Kasumi-1 (cell line): ENCODE results near the gene ZC3H18.

Experiments used
- DNase-seq, 2 experiments: peaks; one replicate each; lab custom pipeline; 2025; lab: John Stamatoyannopoulos, UW

Gene ZC3H18

GRCh38 chr16:88584676-88585075 lies 14.5 kb downstream of the ZC3H18 start:
- DNase-seq: no peak

- no peak for DNase-seq
These were observed 15.1 kb downstream of the ZC3H18 start for GRCh38 chr16:88585269-88585668.

GRCh38 chr16:88585927-88586581 lies 15.9 kb downstream of the ZC3H18 start:
- DNase-seq: no peak

- no peak for DNase-seq
These were observed 17.9 kb downstream of the ZC3H18 start for GRCh38 chr16:88588148-88588547.

- no peak for DNase-seq
These were observed 18.6 kb downstream of the ZC3H18 start for GRCh38 chr16:88588754-88589153.

GRCh38 chr16:88589441-88589840 lies 19.2 kb downstream of the ZC3H18 start:
- no peak for DNase-seq

GRCh38 chr16:88591577-88592021 lies 21.4 kb downstream of the ZC3H18 start:
- DNase-seq: no peak

- DNase-seq: no peak
These were observed 22.9 kb downstream of the ZC3H18 start for GRCh38 chr16:88593061-88593460.

GRCh38 chr16:88593489-88593888 lies 23.3 kb downstream of the ZC3H18 start:
- DNase-seq: no peak

- DNase-seq: no peak
These were observed 23.7 kb downstream of the ZC3H18 start for GRCh38 chr16:88593910-88594309.

GRCh38 chr16:88595101-88595500 lies 24.9 kb downstream of the ZC3H18 start:
- DNase-seq: no peak

GRCh38 chr16:88595921-88596320 lies 25.7 kb downstream of the ZC3H18 start:
- no peak for DNase-seq

GRCh38 chr16:88596483-88596882 lies 26.3 kb downstream of the ZC3H18 start:
- no peak for DNase-seq

GRCh38 chr16:88597856-88598491 lies 27.8 kb downstream of the ZC3H18 start:
- no peak for DNase-seq

GRCh38 chr16:88599092-88599733 lies 29.0 kb downstream of the ZC3H18 start:
- peak; percentile 96 to 98 for DNase-seq

GRCh38 chr16:88599825-88600538 lies 29.8 kb downstream of the ZC3H18 start:
- peak; percentile 70 to 89 for DNase-seq

GRCh38 chr16:88600539-88600896 lies 30.3 kb downstream of the ZC3H18 start:
- DNase-seq: no peak

- DNase-seq: no peak
These were observed 31.3 kb downstream of the ZC3H18 start for GRCh38 chr16:88601313-88602036.

- DNase-seq: no peak
These were observed 31.9 kb downstream of the ZC3H18 start for GRCh38 chr16:88602091-88602490.

GRCh38 chr16:88605186-88606147 lies 35.3 kb downstream of the ZC3H18 start:
- DNase-seq: no peak
